Peyer's patch (tissue), 4 donors: Measurements from ENCODE around the gene CSMD2. TPM values are rescaled to one million over a fixed set of nuclear protein-coding genes. Genes with fewer than 3 reads are reported as not detected.

Source experiments
- DNase-seq, 3 donors: peaks; one replicate each; pipeline ENCODE4 v3.0.0-alpha.2; 2017 to 2019
- H3K27ac ChIP-seq, 4 donors: fragments of 200-600 bp; sonication (generic); one replicate each; pipeline ENCODE4 v1.5.1; 2016 to 2019
- H3K27me3 ChIP-seq, 2 donors: fragments of 200-600 bp; sonication (generic); one replicate each; pipeline ENCODE4 v1.5.1; 2019
- H3K36me3 ChIP-seq, 3 donors: fragments of 200-600 bp; sonication (generic); one replicate each; pipeline ENCODE4 v1.5.1; 2016 to 2019
- H3K4me1 ChIP-seq, 4 donors: fragments of 200-600 bp; sonication (generic); one replicate each; pipeline ENCODE4 v1.5.1; 2016 to 2019
- H3K4me3 ChIP-seq, 4 donors: fragments of 200-600 bp; sonication (generic); 1 replicate in 3 of 4; 2 replicates in 1 of 4; pipeline ENCODE4 v1.5.1; 2016 to 2019; ENCODE audit warnings: mild to moderate bottlenecking in 1 of 4
- H3K9me3 ChIP-seq, 4 donors: fragments of 200-600 bp; sonication (generic); one replicate each; pipeline ENCODE4 v1.5.1; 2016 to 2019; ENCODE audit warnings: mild to moderate bottlenecking in 1 of 4
- CTCF ChIP-seq, 6 experiments: fragments of 450-650 bp in 4 of 6; fragments of 200-600 bp in 2 of 6; sonication (generic) in 1 of 6; IDR thresholded peaks; one replicate each; pipeline ENCODE4 v1.5.1; 2017 to 2019; ENCODE audit warnings: antibody characterized with exemption in 6 of 6, mild to moderate bottlenecking in 3 of 6, moderate library complexity in 1 of 6
- POLR2A ChIP-seq, 2 donors: fragments of 450-650 bp; IDR thresholded peaks; one replicate each; pipeline ENCODE4 v1.5.1; 2017; ENCODE audit warnings: antibody characterized with exemption in 2 of 2, mild to moderate bottlenecking in 2 of 2, moderate library complexity in 2 of 2
- total RNA-seq, 4 donors: library from RNA; depleted of rRNA; stranded (reverse); fragments of >200 nt; gene quantifications; one replicate each; pipeline ENCODE4 v1.1.0, GENCODE V29; 2016

CSMD2 gene
- total RNA-seq, 4 donors from 2014 or later = under 0.01 to 1.2 (median 0.70) TPM

GRCh38 chr1:33946836-33947235 lies 218.2 kb downstream of the CSMD2 start:
- TF ChIP-seq POLR2A (IDR thresholded peaks at IDR 0.05) = no peak
- no peak for TF ChIP-seq CTCF (IDR thresholded peaks at IDR 0.05)
- Histone ChIP-seq H3K36me3 (no peaks in the 10 kb centered on the region), H3K27ac (no peak overlapping the region), H3K9me3 (no peaks in the 10 kb centered on the region), H3K27me3 (no peaks in the 10 kb centered on the region), H3K4me1 (no peaks in the 10 kb centered on the region), H3K4me3 (no peak overlapping the region)
- DNase-seq = no peak

GRCh38 chr1:33944846-33945245 lies 220.2 kb downstream of the CSMD2 start:
- H3K9me3 ChIP-seq = no peaks in the 10 kb centered on the region
- H3K36me3 ChIP-seq = no peaks in the 10 kb centered on the region
- no peak overlapping the region for H3K27ac ChIP-seq
- H3K4me1 ChIP-seq = no peaks in the 10 kb centered on the region
- no peak for TF ChIP-seq CTCF (IDR thresholded peaks at IDR 0.05)
- no peak for TF ChIP-seq POLR2A (IDR thresholded peaks at IDR 0.05)
- no peak for DNase-seq
- H3K27me3 ChIP-seq = no peaks in the 10 kb centered on the region
- no peak overlapping the region for H3K4me3 ChIP-seq

GRCh38 chr1:33943978-33944377 lies 221.1 kb downstream of the CSMD2 start:
- no peak overlapping the region for H3K4me3 ChIP-seq
- no peak overlapping the region for H3K27ac ChIP-seq
- no peak for TF ChIP-seq POLR2A (IDR thresholded peaks at IDR 0.05)
- TF ChIP-seq CTCF (IDR thresholded peaks at IDR 0.05) = no peak
- no peaks in the 10 kb centered on the region for H3K9me3 ChIP-seq
- no peaks in the 10 kb centered on the region for H3K36me3 ChIP-seq
- H3K27me3 ChIP-seq = no peaks in the 10 kb centered on the region
- DNase-seq = no peak
- no peaks in the 10 kb centered on the region for H3K4me1 ChIP-seq

DNA sequence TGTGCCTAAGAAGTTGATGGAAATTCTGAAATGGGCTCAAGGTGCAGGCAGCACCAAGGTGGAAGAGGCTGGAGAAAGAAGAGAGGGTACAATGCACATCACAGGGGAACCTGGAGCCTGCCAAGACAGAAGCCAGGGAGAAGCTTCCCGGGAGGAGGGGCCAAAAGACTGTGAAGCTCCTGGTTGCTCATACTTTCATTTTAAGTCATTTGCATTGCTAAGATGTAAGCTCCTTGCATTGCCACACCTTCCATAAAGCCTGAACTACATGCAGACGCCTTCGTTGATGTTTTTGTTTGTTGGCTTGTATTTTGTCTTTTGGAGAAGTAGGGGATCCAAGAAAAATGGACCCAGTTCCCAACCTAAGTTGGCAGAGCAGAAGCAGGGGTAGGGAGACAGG lies 232.2 kb downstream of the CSMD2 start:
- H3K27me3 ChIP-seq = no peaks in the 10 kb centered on the region
- H3K27ac ChIP-seq = no peak overlapping the region
- H3K4me1 ChIP-seq = no peaks in the 10 kb centered on the region
- no peaks in the 10 kb centered on the region for H3K36me3 ChIP-seq
- H3K4me3 ChIP-seq = no peak overlapping the region
- DNase-seq = no peak
- H3K9me3 ChIP-seq = no peaks in the 10 kb centered on the region
- TF ChIP-seq CTCF (IDR thresholded peaks at IDR 0.05) (no peak), POLR2A (IDR thresholded peaks at IDR 0.05) (no peak)

- H3K9me3 ChIP-seq = no peaks in the 10 kb centered on the region
- no peak overlapping the region for H3K4me3 ChIP-seq
- no peaks in the 10 kb centered on the region for H3K36me3 ChIP-seq
- no peaks in the 10 kb centered on the region for H3K4me1 ChIP-seq
- DNase-seq = no peak
- H3K27ac ChIP-seq = no peak overlapping the region
- TF ChIP-seq POLR2A (IDR thresholded peaks at IDR 0.05) (no peak), CTCF (IDR thresholded peaks at IDR 0.05) (no peak)
- no peaks in the 10 kb centered on the region for H3K27me3 ChIP-seq
Observed at GRCh38 chr1:33931111-33931475, 233.9 kb downstream of the CSMD2 start.
